ENCODE measurements around the gene SH3TC1. TPM values are rescaled to one million over a fixed set of nuclear protein-coding genes. Genes with fewer than 3 reads are reported as not detected.
A peak's percentile ranks its signal among the peaks of the same experiment; 100 is the strongest.

SH3TC1 gene
- total and polyA plus RNA-seq, 2 donors from 2014 or later = 43.1 to 127 TPM

DNA sequence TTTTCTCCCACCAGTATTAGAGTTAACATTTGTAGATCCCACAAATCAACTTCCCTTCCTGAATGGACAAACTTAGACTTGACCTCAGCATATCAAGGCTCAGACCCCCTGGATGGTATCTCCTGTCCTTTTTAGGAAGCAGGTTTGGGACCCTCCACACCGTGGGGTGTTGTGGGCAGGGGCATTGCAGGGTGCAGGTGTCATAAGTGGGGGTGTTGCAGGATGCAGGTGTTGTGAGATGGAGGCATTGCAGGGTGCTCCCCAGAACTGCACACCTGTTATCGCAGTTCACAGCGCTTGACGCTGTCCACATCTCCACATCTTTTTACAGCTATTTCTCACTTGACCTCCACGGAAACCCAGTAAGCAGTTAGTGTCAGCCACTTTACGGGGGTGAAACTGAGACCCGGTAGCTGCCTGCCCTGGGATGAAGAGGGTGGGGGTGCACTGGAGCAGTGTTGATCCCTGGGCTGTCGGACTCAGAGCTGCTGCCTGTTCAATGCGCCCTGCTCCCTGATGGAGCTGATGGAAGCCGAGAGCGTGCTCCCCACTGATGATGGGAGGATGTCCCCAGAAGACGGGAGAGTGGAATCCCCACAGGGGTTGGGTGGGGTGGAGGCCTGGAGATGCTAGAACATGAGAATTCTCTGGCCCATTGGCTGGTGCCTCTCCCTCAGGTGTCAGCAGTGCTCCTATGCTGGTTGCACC, 25.3 kb downstream of the SH3TC1 start:
- Histone ChIP-seq H3K9me3 (ENCODE audit: control insufficient read depth in 2 of 3, insufficient read depth in 1 of 3, low read length in 3 of 3) (no peaks in the 10 kb centered on the region), H3K27ac (ENCODE audit: low read depth in 2 of 2, low read length in 2 of 2) (no peak overlapping the region), H3K9ac (ENCODE audit: low read length in 3 of 3) (no peak overlapping the region), H3K4me3 (ENCODE audit: low read length in 3 of 3) (no peak overlapping the region), H3K27me3 (ENCODE audit: control insufficient read depth, insufficient read depth, low read length) (no peaks in the 10 kb centered on the region), H3K36me3 (ENCODE audit: control insufficient read depth in 2 of 3, insufficient read depth in 3 of 3, low read length in 3 of 3) (peaks cover 2 to 53% (median 39%) of the 10 kb centered on the region in 3 donors), H3K4me1 (ENCODE audit: control insufficient read depth in 2 of 3, insufficient read depth in 2 of 3, low read depth in 1 of 3, low read length in 3 of 3) (peaks cover 0 to 16% (median 0%) of the 10 kb centered on the region in 3 donors)
- FAIRE-seq = no peak
- intact Hi-C loops (cut with DNase I) = no loop called here
- peak in 1 of 5 donors; percentile 54 for DNase-seq
- TF ChIP-seq, protein P1, sequence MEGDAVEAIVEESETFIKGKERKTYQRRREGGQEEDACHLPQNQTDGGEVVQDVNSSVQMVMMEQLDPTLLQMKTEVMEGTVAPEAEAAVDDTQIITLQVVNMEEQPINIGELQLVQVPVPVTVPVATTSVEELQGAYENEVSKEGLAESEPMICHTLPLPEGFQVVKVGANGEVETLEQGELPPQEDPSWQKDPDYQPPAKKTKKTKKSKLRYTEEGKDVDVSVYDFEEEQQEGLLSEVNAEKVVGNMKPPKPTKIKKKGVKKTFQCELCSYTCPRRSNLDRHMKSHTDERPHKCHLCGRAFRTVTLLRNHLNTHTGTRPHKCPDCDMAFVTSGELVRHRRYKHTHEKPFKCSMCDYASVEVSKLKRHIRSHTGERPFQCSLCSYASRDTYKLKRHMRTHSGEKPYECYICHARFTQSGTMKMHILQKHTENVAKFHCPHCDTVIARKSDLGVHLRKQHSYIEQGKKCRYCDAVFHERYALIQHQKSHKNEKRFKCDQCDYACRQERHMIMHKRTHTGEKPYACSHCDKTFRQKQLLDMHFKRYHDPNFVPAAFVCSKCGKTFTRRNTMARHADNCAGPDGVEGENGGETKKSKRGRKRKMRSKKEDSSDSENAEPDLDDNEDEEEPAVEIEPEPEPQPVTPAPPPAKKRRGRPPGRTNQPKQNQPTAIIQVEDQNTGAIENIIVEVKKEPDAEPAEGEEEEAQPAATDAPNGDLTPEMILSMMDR (IDR thresholded peaks at IDR 0.05; ENCODE audit: borderline replicate concordance, extremely low read depth, insufficient read depth) = no peak

DNA sequence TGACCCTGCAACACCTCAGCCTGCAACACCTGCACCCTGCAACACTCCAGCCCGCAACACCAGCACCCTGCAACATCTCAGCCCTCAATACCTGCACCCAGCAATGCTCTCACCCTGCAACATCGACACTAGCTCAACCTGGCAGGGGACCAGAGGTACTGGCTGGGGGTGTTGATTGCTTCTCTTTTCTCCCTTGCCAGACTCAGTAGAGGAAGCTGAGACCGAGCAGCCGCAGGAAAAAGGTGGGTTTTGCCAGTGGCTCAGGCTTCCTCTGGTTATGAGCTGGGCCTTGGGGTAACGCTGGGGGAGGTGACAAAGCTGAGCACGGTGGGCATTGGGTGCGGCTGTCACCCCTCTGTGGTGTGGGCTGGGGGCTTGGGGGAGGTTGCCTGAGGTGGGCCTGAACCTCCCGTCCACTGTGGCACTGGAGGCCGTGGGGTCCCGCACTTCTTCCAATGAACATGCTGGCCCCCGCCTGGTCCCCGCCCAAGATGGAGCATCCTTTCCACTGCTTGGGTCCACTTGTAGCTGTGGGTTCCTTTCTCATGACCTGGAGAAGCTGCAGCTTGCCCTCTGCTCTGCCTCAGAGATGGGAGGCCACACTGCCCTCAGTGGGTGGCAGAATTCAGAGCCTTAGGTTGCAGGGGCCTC, 26.0 kb downstream of the SH3TC1 start:
- no peaks in the 10 kb centered on the region for H3K27me3 ChIP-seq (ENCODE audit: control insufficient read depth, insufficient read depth, low read length)
- no peak overlapping the region for H3K9ac ChIP-seq (ENCODE audit: low read length in 3 of 3)
- FAIRE-seq (no peak), DNase-seq (peak in 1 of 5 donors; percentile 57)
- H3K27ac ChIP-seq (ENCODE audit: low read depth in 2 of 2, low read length in 2 of 2) = no peak overlapping the region
- H3K4me3 ChIP-seq (ENCODE audit: low read length in 3 of 3) = no peak overlapping the region
- H3K4me1 ChIP-seq (ENCODE audit: control insufficient read depth in 2 of 3, insufficient read depth in 2 of 3, low read depth in 1 of 3, low read length in 3 of 3) = peaks cover 0 to 16% (median 0%) of the 10 kb centered on the region in 3 donors
- no peaks in the 10 kb centered on the region for H3K9me3 ChIP-seq (ENCODE audit: control insufficient read depth in 2 of 3, insufficient read depth in 1 of 3, low read length in 3 of 3)
- intact Hi-C loops (cut with DNase I) = no loop called here
- TF ChIP-seq, protein P1 (IDR thresholded peaks at IDR 0.05; ENCODE audit: borderline replicate concordance, extremely low read depth, insufficient read depth) = no peak
- peaks cover 2 to 46% (median 34%) of the 10 kb centered on the region in 3 donors for H3K36me3 ChIP-seq (ENCODE audit: control insufficient read depth in 2 of 3, insufficient read depth in 3 of 3, low read length in 3 of 3)

DNA sequence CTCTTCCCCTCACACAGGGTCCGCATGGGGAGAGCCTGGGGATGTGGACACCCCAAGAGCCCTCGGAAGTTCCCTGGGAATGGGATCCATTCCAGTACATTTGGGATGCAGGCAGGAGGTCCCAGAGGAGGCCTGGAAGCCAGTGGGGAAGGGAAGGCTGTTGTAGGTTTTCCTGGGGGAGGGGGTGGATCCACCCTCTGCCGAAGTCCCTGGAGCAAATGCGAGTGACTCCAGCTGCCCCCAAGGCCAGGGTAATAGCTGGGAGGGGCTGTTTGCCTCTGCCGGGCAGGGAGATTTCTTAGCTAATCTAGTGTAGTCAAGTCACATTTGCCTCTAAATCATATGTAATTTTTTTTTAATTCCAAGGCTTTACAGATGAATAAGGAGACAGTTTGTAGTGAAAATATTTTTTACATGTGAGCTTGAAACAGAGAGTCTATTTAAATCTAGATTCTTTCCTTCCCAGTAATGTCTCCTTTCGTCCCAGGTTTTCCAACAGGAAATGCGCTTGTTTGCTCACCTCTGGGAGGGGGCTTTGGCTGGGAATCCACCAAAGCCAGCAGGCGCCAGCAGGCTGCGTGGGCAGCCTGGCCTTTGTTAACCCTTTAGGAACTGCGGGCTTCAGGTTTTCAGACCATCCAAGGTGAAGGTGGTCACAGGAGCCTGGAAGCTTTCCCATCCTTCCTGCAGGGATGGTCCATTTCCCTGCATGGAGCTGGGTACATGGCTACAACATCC, 26.8 kb downstream of the SH3TC1 start:
- Histone ChIP-seq H3K9ac (ENCODE audit: low read length in 3 of 3) (no peak overlapping the region), H3K4me1 (ENCODE audit: control insufficient read depth in 2 of 3, insufficient read depth in 2 of 3, low read depth in 1 of 3, low read length in 3 of 3) (peaks cover 0 to 13% (median 0%) of the 10 kb centered on the region in 3 donors), H3K27ac (ENCODE audit: low read depth in 2 of 2, low read length in 2 of 2) (no peak overlapping the region), H3K36me3 (ENCODE audit: control insufficient read depth in 2 of 3, insufficient read depth in 3 of 3, low read length in 3 of 3) (peaks cover 2 to 39% (median 29%) of the 10 kb centered on the region in 3 donors), H3K4me3 (ENCODE audit: low read length in 3 of 3) (no peak overlapping the region), H3K9me3 (ENCODE audit: control insufficient read depth in 2 of 3, insufficient read depth in 1 of 3, low read length in 3 of 3) (no peaks in the 10 kb centered on the region), H3K27me3 (ENCODE audit: control insufficient read depth, insufficient read depth, low read length) (no peaks in the 10 kb centered on the region)
- DNase-seq (peak in 3 of 5 donors; percentile 54 to 78 (median 76)), FAIRE-seq (no peak)
- intact Hi-C loops (cut with DNase I) = no loop called here
- TF ChIP-seq, protein P1 (IDR thresholded peaks at IDR 0.05; ENCODE audit: borderline replicate concordance, extremely low read depth, insufficient read depth) = no peak
